Gastroesophageal sphincter (tissue), 3 donors: Measurements from ENCODE around the gene DPYSL4.

ENCODE experiments used
- CTCF ChIP-seq, 4 experiments: fragments of 200-600 bp in 2 of 4; fragments of 450-650 bp in 2 of 4; sonication (generic) in 1 of 4; IDR thresholded peaks; one replicate each; pipeline ENCODE4 v1.5.1; 2017 to 2019; ENCODE audit warnings: antibody characterized with exemption in 4 of 4, mild to moderate bottlenecking in 2 of 4, moderate library complexity in 2 of 4
- POLR2A ChIP-seq, 2 donors: fragments of 450-650 bp; IDR thresholded peaks; one replicate each; pipeline ENCODE4 v1.6.1; 2017; ENCODE audit warnings: antibody characterized with exemption in 2 of 2, mild to moderate bottlenecking in 2 of 2, moderate library complexity in 1 of 2

GRCh38 chr10:132252412-132252811 is 65.7 kb downstream of the DPYSL4 start:
- TF ChIP-seq POLR2A (IDR thresholded peaks at IDR 0.05) (no peak), CTCF (IDR thresholded peaks at IDR 0.05) (no peak)
